RWPE2 (cell line): ENCODE measurements around the gene TAP2.

Source experiments
- ATAC-seq: fragments of 200-7000 bp; cut with Tn5 transposase; 3 replicates; pipeline ENCODE4 v1.9.1; 2021; ENCODE audit warnings: low read depth
- DNase-seq: peaks from one replicate; pipeline ENCODE4 v3.0.0-alpha.2; 2020; ENCODE audit warnings: low spot score
- H3K27ac ChIP-seq: fragments of 450-650 bp; 2 replicates; pipeline ENCODE4 v1.5.1; 2017; ENCODE audit warnings: mild to moderate bottlenecking; ENCODE audit not compliant: poor library complexity, severe bottlenecking
- H3K27me3 ChIP-seq: fragments of 250-450 bp; sonication (Bioruptor Pico); 2 replicates; pipeline ENCODE4 v1.5.1; 2021; ENCODE audit warnings: mild to moderate bottlenecking, moderate library complexity; ENCODE audit not compliant: insufficient read depth, poor library complexity, severe bottlenecking
- H3K36me3 ChIP-seq: fragments of 250-450 bp; sonication (Bioruptor Pico); 2 replicates; pipeline ENCODE4 v1.5.1; 2020; ENCODE audit warnings: low read depth, mild to moderate bottlenecking, moderate library complexity
- H3K4me1 ChIP-seq: fragments of 250-450 bp; sonication (Bioruptor Pico); 2 replicates; pipeline ENCODE4 v1.5.1; 2021; ENCODE audit warnings: mild to moderate bottlenecking, moderate library complexity; ENCODE audit not compliant: insufficient read depth, poor library complexity, severe bottlenecking
- H3K4me3 ChIP-seq: fragments of 250-450 bp; sonication (Bioruptor Pico); 2 replicates; pipeline ENCODE4 v1.5.1; 2021; ENCODE audit warnings: mild to moderate bottlenecking, moderate library complexity; ENCODE audit not compliant: severe bottlenecking
- H3K9me3 ChIP-seq: fragments of 250-450 bp; sonication (Bioruptor Pico); 2 replicates; pipeline ENCODE4 v1.5.1; 2021; ENCODE audit warnings: mild to moderate bottlenecking, moderate library complexity; ENCODE audit not compliant: severe bottlenecking
- CTCF ChIP-seq: fragments of 450-650 bp; IDR thresholded peaks from one replicate; pipeline ENCODE4 v1.5.1; 2017; ENCODE audit warnings: mild to moderate bottlenecking, moderate library complexity; ENCODE audit not compliant: poor library complexity, severe bottlenecking

The TAP2 gene

GRCh38 chr6:32836873-32837272 is 1.7 kb downstream of the TAP2 start:
- no peak overlapping the region for H3K27ac ChIP-seq
- no peaks in the 10 kb centered on the region for H3K4me1 ChIP-seq
- H3K9me3 ChIP-seq: no peaks in the 10 kb centered on the region
- H3K27me3 ChIP-seq: no peaks in the 10 kb centered on the region
- no peak for TF ChIP-seq CTCF
- peaks cover 60% of the 10 kb centered on the region for H3K36me3 ChIP-seq
- no peak for DNase-seq
- H3K4me3 ChIP-seq: no peak overlapping the region
- no peak for ATAC-seq

GRCh38 chr6:32835167-32835893 is 3.2 kb downstream of the TAP2 start:
- H3K36me3 ChIP-seq: peaks cover 67% of the 10 kb centered on the region

GRCh38 chr6:32833664-32834063 is 4.9 kb downstream of the TAP2 start:
- Histone ChIP-seq H3K36me3 (peaks cover 72% of the 10 kb centered on the region), H3K9me3 (no peaks in the 10 kb centered on the region), H3K4me3 (no peak overlapping the region), H3K4me1 (no peaks in the 10 kb centered on the region), H3K27ac (no peak overlapping the region), H3K27me3 (no peaks in the 10 kb centered on the region)
- DNase-seq (no peak), ATAC-seq (no peak)
- no peak for TF ChIP-seq CTCF

More at GRCh38 chr6:32835167-32835893, 3.2 kb downstream of the TAP2 start:
- no peak for DNase-seq
- H3K4me1 ChIP-seq: no peaks in the 10 kb centered on the region
- H3K4me3 ChIP-seq: no peak overlapping the region
- H3K27ac ChIP-seq: no peak overlapping the region
- no peaks in the 10 kb centered on the region for H3K27me3 ChIP-seq
- no peak for TF ChIP-seq CTCF
- ATAC-seq: no peak
- H3K9me3 ChIP-seq: no peaks in the 10 kb centered on the region

- Histone ChIP-seq H3K27me3 (no peaks in the 10 kb centered on the region), H3K36me3 (peaks cover 72% of the 10 kb centered on the region)
These were observed 6.0 kb downstream of the TAP2 start for GRCh38 chr6:32832535-32832934.

More at GRCh38 chr6:32832535-32832934, 6.0 kb downstream of the TAP2 start:
- TF ChIP-seq CTCF: no peak
- H3K9me3 ChIP-seq: no peaks in the 10 kb centered on the region
- no peak overlapping the region for H3K4me3 ChIP-seq
- no peak overlapping the region for H3K27ac ChIP-seq
- H3K4me1 ChIP-seq: no peaks in the 10 kb centered on the region
- ATAC-seq (no peak), DNase-seq (no peak)
